Mesenchymal stem cell (in vitro differentiated cells and primary cell): ENCODE data around the gene AP1M2.
A peak's percentile ranks its signal among the peaks of the same experiment; 100 is the strongest.
"Not testable (repeated sequence)": the region's sequence is repeated elsewhere in the genome, so short reads cannot be mapped to it uniquely, and the experiment has no call there.

ENCODE experiments used
- DNase-seq: peaks from one replicate; pipeline ENCODE4 v3.0.0-alpha.2; 2013
- H2AFZ ChIP-seq: one replicate; pipeline ENCODE4 v1.6.1; 2013; ENCODE audit warnings: low read depth, mild to moderate bottlenecking, control low read depth, inconsistent platforms, low read length, moderate library complexity
- H2AK5ac ChIP-seq: 2 replicates; pipeline ENCODE4 v1.6.1; 2013; ENCODE audit warnings: low read length, moderate library complexity, mild to moderate bottlenecking, inconsistent platforms; ENCODE audit not compliant: severe bottlenecking
- H2BK120ac ChIP-seq: one replicate; pipeline ENCODE4 v1.6.1; 2013; ENCODE audit warnings: low read depth, mild to moderate bottlenecking, inconsistent platforms, low read length, moderate library complexity
- H2BK12ac ChIP-seq, 2 experiments: one replicate each; pipeline ENCODE4 v1.6.1; 2013; ENCODE audit warnings: inconsistent platforms in 2 of 2, low read length in 2 of 2, mild to moderate bottlenecking in 2 of 2, moderate library complexity in 2 of 2, control low read depth in 1 of 2
- H2BK15ac ChIP-seq: one replicate; pipeline ENCODE4 v1.6.1; 2013; ENCODE audit warnings: mild to moderate bottlenecking, low read depth, inconsistent platforms; ENCODE audit not compliant: poor library complexity, severe bottlenecking
- H2BK5ac ChIP-seq: 2 replicates; pipeline ENCODE4 v1.6.1; 2013; ENCODE audit warnings: low read depth, mild to moderate bottlenecking, low read length, control low read depth, inconsistent platforms; ENCODE audit not compliant: poor library complexity, severe bottlenecking
- H3K14ac ChIP-seq, 2 experiments: one replicate each; pipeline ENCODE4 v1.6.1; 2013; ENCODE audit warnings: inconsistent platforms in 2 of 2, low read length in 2 of 2, control low read depth in 1 of 2, mild to moderate bottlenecking in 1 of 2, moderate library complexity in 1 of 2
- H3K18ac ChIP-seq, 2 experiments: one replicate each; pipeline ENCODE4 v1.6.1; 2013; ENCODE audit warnings: inconsistent platforms in 2 of 2, low read length in 2 of 2, control low read depth in 1 of 2, low read depth in 1 of 2, mild to moderate bottlenecking in 1 of 2
- H3K23ac ChIP-seq, 2 experiments: one replicate each; pipeline ENCODE4 v1.6.1; 2013; ENCODE audit warnings: inconsistent platforms in 2 of 2, low read length in 2 of 2, mild to moderate bottlenecking in 2 of 2, moderate library complexity in 2 of 2, control low read depth in 1 of 2
- H3K27ac ChIP-seq: 2 replicates; pipeline ENCODE4 v1.5.1; 2013; ENCODE audit warnings: mild to moderate bottlenecking, moderate library complexity, low read length, control low read depth, inconsistent platforms; ENCODE audit not compliant: poor library complexity, severe bottlenecking
- H3K27me3 ChIP-seq, 2 experiments: 2 replicates each; pipeline versions ENCODE4 v1.6.1 to v1.7.0; 2013; ENCODE audit warnings: low read length in 2 of 2, mild to moderate bottlenecking in 2 of 2, moderate library complexity in 2 of 2, control low read depth in 1 of 2, inconsistent platforms in 1 of 2; ENCODE audit not compliant: control insufficient read depth in 1 of 2, insufficient read depth in 1 of 2
- H3K36me3 ChIP-seq, 2 experiments: 2 replicates each; pipeline versions ENCODE4 v1.6.1 to v1.7.0; 2013; ENCODE audit warnings: low read length in 2 of 2, control low read depth in 1 of 2, inconsistent platforms in 1 of 2, low read depth in 1 of 2, mild to moderate bottlenecking in 1 of 2; ENCODE audit not compliant: insufficient read depth in 2 of 2, control insufficient read depth in 1 of 2
- H3K4ac ChIP-seq, 2 experiments: one replicate each; pipeline ENCODE4 v1.6.1; 2013; ENCODE audit warnings: inconsistent platforms in 2 of 2, low read length in 2 of 2, mild to moderate bottlenecking in 2 of 2, moderate library complexity in 2 of 2, control low read depth in 1 of 2, low read depth in 1 of 2
- H3K4me1 ChIP-seq: 2 replicates; pipeline ENCODE4 v1.6.1; 2013; ENCODE audit warnings: low read depth, low read length, control low read depth; ENCODE audit not compliant: control insufficient read depth, insufficient read depth
- H3K4me2 ChIP-seq: 2 replicates; pipeline ENCODE4 v1.6.1; 2013; ENCODE audit warnings: low read length, mild to moderate bottlenecking, inconsistent platforms; ENCODE audit not compliant: poor library complexity, severe bottlenecking
- H3K4me3 ChIP-seq, 2 experiments: 2 replicates each; pipeline versions ENCODE4 v1.5.1 to v1.7.0; 2013; ENCODE audit warnings: low read length in 2 of 2, mild to moderate bottlenecking in 2 of 2, control low read depth in 1 of 2, low read depth in 1 of 2; ENCODE audit not compliant: insufficient read depth in 1 of 2
- H3K79me1 ChIP-seq: replicated peaks from 2 replicates; pipeline ENCODE4 v1.6.1; 2013; ENCODE audit warnings: mild to moderate bottlenecking, control low read depth, low read length, inconsistent platforms; ENCODE audit not compliant: poor library complexity, severe bottlenecking
- H3K9ac ChIP-seq: 2 replicates; pipeline ENCODE4 v1.7.0; 2013; ENCODE audit warnings: mild to moderate bottlenecking, low read length, moderate library complexity
- H3K9me3 ChIP-seq: 2 replicates; pipeline ENCODE4 v1.7.0; 2013; ENCODE audit warnings: mild to moderate bottlenecking, low read length; ENCODE audit not compliant: control insufficient read depth
- H4K8ac ChIP-seq: one replicate; pipeline ENCODE4 v1.6.1; 2013; ENCODE audit warnings: inconsistent platforms, mild to moderate bottlenecking, low read length, moderate library complexity
- H4K91ac ChIP-seq: one replicate; pipeline ENCODE4 v1.6.1; 2013; ENCODE audit warnings: mild to moderate bottlenecking, low read length, inconsistent platforms
- WGBS: methylation state at CpG from one replicate; pipeline ENCODE4 v1.1.7; 2013; ENCODE audit warnings: mixed read lengths; 5-methylcytosine and 5-hydroxymethylcytosine counted together

Gene AP1M2

GRCh38 chr19:10544242-10544752 lies 42.8 kb downstream of the AP1M2 start:
- Histone ChIP-seq H2BK5ac (no peak overlapping the region), H3K23ac (no peak overlapping the region), H3K14ac (no peak overlapping the region), H2BK12ac (no peak overlapping the region), H3K4me1 (peaks cover 14% of the 10 kb centered on the region), H3K9ac (peak overlapping the region; percentile 90), H2AFZ (peak overlapping the region; percentile 2), H2BK15ac (peak overlapping the region; percentile 35), H4K91ac (no peak overlapping the region), H3K4me2 (peak overlapping the region; percentile 62), H2AK5ac (no peak overlapping the region), H3K4ac (peak overlapping the region in 1 of 2 experiments; percentile 30), H3K9me3 (no peaks in the 10 kb centered on the region), H3K79me1 (peaks cover 21% of the 10 kb centered on the region), H3K27me3 (peaks cover under 1 to 8% of the 10 kb centered on the region in 2 experiments), H3K36me3 (peaks cover 12 to 17% of the 10 kb centered on the region in 2 experiments), H3K27ac (no peak overlapping the region), H3K18ac (peak overlapping the region in 1 of 2 experiments; percentile 85), H3K4me3 (peak overlapping the region; percentile 73 to 89), H2BK120ac (peak overlapping the region; percentile 55), H4K8ac (peak overlapping the region; percentile 66)
- peak; percentile 28 for DNase-seq
- WGBS = 29% methylated on average over 22 of the region's 22 CpGs

- DNase-seq = peak; percentile 71
- H3K27me3 ChIP-seq = peaks cover 3 to 13% of the 10 kb centered on the region in 2 experiments
- H3K4me2 ChIP-seq = peak within 1 kb of the TSS; percentile 87
- peak within 1 kb of the TSS; percentile 73 to 89 for H3K4me3 ChIP-seq
- peak within 1 kb of the TSS in 1 of 2 experiments; percentile 68 for H2BK12ac ChIP-seq
- peak within 1 kb of the TSS; percentile 10 for H2AFZ ChIP-seq
- H2BK15ac ChIP-seq = peak within 1 kb of the TSS; percentile 35
- no peaks in the 10 kb centered on the region for H3K9me3 ChIP-seq
- H2AK5ac ChIP-seq = no peak within 1 kb of the TSS
- H4K91ac ChIP-seq = peak within 1 kb of the TSS; percentile 47
- peak within 1 kb of the TSS; percentile 90 for H3K9ac ChIP-seq
- H3K18ac ChIP-seq = peak within 1 kb of the TSS; percentile 83 to 85
- H2BK120ac ChIP-seq = peak within 1 kb of the TSS; percentile 55
- peaks cover 11 to 13% of the 10 kb centered on the region in 2 experiments for H3K36me3 ChIP-seq
- H3K79me1 ChIP-seq = peaks cover 18% of the 10 kb centered on the region
- H3K4me1 ChIP-seq = peaks cover 14% of the 10 kb centered on the region
- no peak within 1 kb of the TSS for H3K23ac ChIP-seq
- H2BK5ac ChIP-seq = no peak within 1 kb of the TSS
- H3K4ac ChIP-seq = peak within 1 kb of the TSS; percentile 30 to 60
- WGBS = 3% methylated on average over 55 of the region's 79 CpGs
- H3K27ac ChIP-seq = no peak within 1 kb of the TSS
- peak within 1 kb of the TSS; percentile 66 for H4K8ac ChIP-seq
- no peak within 1 kb of the TSS for H3K14ac ChIP-seq
Measured at GRCh38 chr19:10543420-10544241, 43.5 kb downstream of the AP1M2 start, which contains the start of gene ATG4D. Gene ATG4D, plus strand, starts transcription at chr19:10543904. Its CDS starts 187 bp downstream, at chr19:10544091.

GRCh38 chr19:10543059-10543419 lies 44.1 kb downstream of the AP1M2 start:
- Histone ChIP-seq H3K4me3 (peak overlapping the region in 1 of 2 experiments; percentile 89), H3K4me1 (peaks cover 14% of the 10 kb centered on the region), H3K36me3 (peaks cover 7 to 8% of the 10 kb centered on the region in 2 experiments), H3K27ac (no peak overlapping the region), H2AFZ (no peak overlapping the region), H2BK15ac (no peak overlapping the region), H4K91ac (no peak overlapping the region), H2AK5ac (no peak overlapping the region), H3K9me3 (no peaks in the 10 kb centered on the region), H3K14ac (no peak overlapping the region), H3K4ac (no peak overlapping the region), H2BK5ac (no peak overlapping the region), H4K8ac (no peak overlapping the region), H2BK12ac (no peak overlapping the region), H3K27me3 (peaks cover 5 to 19% of the 10 kb centered on the region in 2 experiments), H3K9ac (no peak overlapping the region), H2BK120ac (no peak overlapping the region), H3K4me2 (peak overlapping the region; percentile 87), H3K79me1 (peaks cover 12% of the 10 kb centered on the region), H3K23ac (no peak overlapping the region), H3K18ac (no peak overlapping the region)
- WGBS = 83% methylated on average over 8 of the region's 8 CpGs
- DNase-seq = no peak

GRCh38 chr19:10539016-10539415 lies 48.1 kb downstream of the AP1M2 start:
- WGBS = 86% methylated on average over 9 of the region's 9 CpGs
- H3K4ac ChIP-seq, H2AK5ac ChIP-seq: not testable (repeated sequence)

More at GRCh38 chr19:10539016-10539415, 48.1 kb downstream of the AP1M2 start:
- H2BK12ac ChIP-seq, H3K4me1 ChIP-seq, H3K23ac ChIP-seq, H2BK5ac ChIP-seq, H2BK120ac ChIP-seq, H4K91ac ChIP-seq, H3K14ac ChIP-seq, H4K8ac ChIP-seq, H2BK15ac ChIP-seq, H3K79me1 ChIP-seq, H3K9me3 ChIP-seq, H3K9ac ChIP-seq, H2AFZ ChIP-seq, H3K36me3 ChIP-seq, H3K27ac ChIP-seq, DNase-seq, H3K4me2 ChIP-seq, H3K4me3 ChIP-seq: not testable (repeated sequence)
- peak overlapping the region in 1 of 2 experiments; percentile 5 for H3K18ac ChIP-seq
- H3K27me3 ChIP-seq = peaks cover 10 to 37% of the 10 kb centered on the region in 2 experiments
